ENCODE data around the gene UIMC1. TPM values are rescaled to one million over a fixed set of nuclear protein-coding genes. Genes with fewer than 3 reads are reported as not detected.

UIMC1 gene
- total RNA-seq, 1 experiment from 2014 or later: 53.0 TPM

GRCh38 chr5:176879663-176880361, 126.8 kb downstream of the UIMC1 start:
- Mint-ChIP-seq H3K27ac (no peak overlapping the region; a peak in 1 of 7 replicates), H3K4me3 (no peak overlapping the region), H3K27me3 (ENCODE audit: low read depth) (peaks cover 3% of the 10 kb centered on the region), H3K9me3 (no peaks in the 10 kb centered on the region), H3K36me3 (ENCODE audit: insufficient read depth in 1 of 3, low read depth in 3 of 3) (no peaks in the 10 kb centered on the region; a peak in 1 of 7 replicates), H3K4me1 (peaks cover 9 to 22% of the 10 kb centered on the region in 2 experiments)
- H3K4me1 ChIP-seq (ENCODE audit: insufficient read depth, low read length): no peaks in the 10 kb centered on the region
- no peak overlapping the region for H2BK12ac ChIP-seq (ENCODE audit: insufficient read length, low read depth, low read length)
- no peak overlapping the region for H3K23ac ChIP-seq (ENCODE audit: insufficient read length, low read depth, low read length)
- no CpG with 5 or more reads among the region's 23 CpGs for whole genome bisulfite sequencing (ENCODE audit: extremely low coverage, insufficient read length, low lambda C conversion rate)
- H2BK5ac ChIP-seq (ENCODE audit: insufficient read length, low read length): no peak overlapping the region
- H3T11ph ChIP-seq (ENCODE audit: low read length): no peak overlapping the region
- no peak overlapping the region for H2BK15ac ChIP-seq (ENCODE audit: low read depth, low read length)
- H3K79me1 ChIP-seq (ENCODE audit: insufficient read depth, low read depth, low read length, poor library complexity, severe bottlenecking): no peaks in the 10 kb centered on the region
- no peak overlapping the region for H2AK5ac ChIP-seq (ENCODE audit: insufficient read length, low read length)
- H2BK20ac ChIP-seq (ENCODE audit: low read depth, low read length, poor library complexity, severe bottlenecking): no peak overlapping the region
- H3K18ac ChIP-seq (ENCODE audit: insufficient read length, low read depth, low read length): no peak overlapping the region
- no peak overlapping the region for H2AFZ ChIP-seq (ENCODE audit: low read length)
- H3K27me3 ChIP-seq (ENCODE audit: insufficient read depth, low read length): no peaks in the 10 kb centered on the region
- no peak overlapping the region for H3K4ac ChIP-seq (ENCODE audit: low read depth, low read length)
- no peaks in the 10 kb centered on the region for H4K20me1 ChIP-seq (ENCODE audit: control insufficient read depth, insufficient read depth, insufficient read length)
- H4K5ac ChIP-seq (ENCODE audit: insufficient read length, low read depth, low read length): no peak overlapping the region
- no peaks in the 10 kb centered on the region for H3K23me2 ChIP-seq (ENCODE audit: insufficient read length, low read depth, low read length, poor library complexity, severe bottlenecking)
- no peak overlapping the region for H3K56ac ChIP-seq (ENCODE audit: insufficient read length, low read depth, low read length)
- no peak for TF ChIP-seq CTCF (conservative IDR thresholded peaks at IDR 0.05)
- H3K4me2 ChIP-seq (ENCODE audit: insufficient read depth, insufficient read length, low read length): no peak overlapping the region
- no peak overlapping the region for H3K9ac ChIP-seq (ENCODE audit: extremely low read depth, insufficient read length, low read length)
- DNase-seq: no peak
- H4K8ac ChIP-seq (replicated peaks; ENCODE audit: insufficient read length, low read depth, low read length): no peak overlapping the region
- H3K14ac ChIP-seq (ENCODE audit: insufficient read depth, low read length): no peak overlapping the region
- H2BK120ac ChIP-seq (ENCODE audit: low read depth, low read length, poor library complexity, severe bottlenecking): no peak overlapping the region
- no peaks in the 10 kb centered on the region for H3K9me3 ChIP-seq (ENCODE audit: control insufficient read depth, low read depth, low read length)
- H4K91ac ChIP-seq (ENCODE audit: insufficient read length, low read depth, low read length): no peak overlapping the region
- H3K27ac ChIP-seq (ENCODE audit: insufficient read length, low read depth, low read length): no peak overlapping the region
- H3K79me2 ChIP-seq (ENCODE audit: insufficient read depth, low read length): no peaks in the 10 kb centered on the region

Measured in H9 (cell line).